Measurements from ENCODE around the gene AMOTL1. TPM values are rescaled to one million over a fixed set of nuclear protein-coding genes. Genes with fewer than 3 reads are reported as not detected.

Gene AMOTL1
- total RNA-seq, 1 donor from 2014 or later: 32.6 TPM

DNA sequence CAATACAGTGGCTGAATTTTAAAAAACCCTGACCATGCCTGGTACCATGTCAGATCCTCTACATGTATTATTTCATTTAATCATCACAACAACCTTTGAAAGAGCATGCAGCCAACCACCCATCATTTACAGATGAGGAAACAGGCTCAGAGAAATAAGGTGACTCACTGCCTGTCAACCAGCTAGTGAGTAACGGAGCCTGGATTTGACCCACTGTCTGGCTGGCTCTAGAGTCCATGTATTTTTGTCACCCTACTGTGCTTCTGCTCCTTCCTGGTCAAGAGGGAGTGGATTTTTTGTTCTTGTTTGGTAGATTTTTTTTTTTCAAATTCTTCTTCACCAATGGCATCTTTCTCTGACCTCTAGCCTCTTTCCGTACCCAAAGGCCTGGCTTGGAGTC is 127.8 kb downstream of the AMOTL1 start:
- DNase-seq (ENCODE audit: low spot score in 2 of 2): no peak
- TF ChIP-seq, protein P1, sequence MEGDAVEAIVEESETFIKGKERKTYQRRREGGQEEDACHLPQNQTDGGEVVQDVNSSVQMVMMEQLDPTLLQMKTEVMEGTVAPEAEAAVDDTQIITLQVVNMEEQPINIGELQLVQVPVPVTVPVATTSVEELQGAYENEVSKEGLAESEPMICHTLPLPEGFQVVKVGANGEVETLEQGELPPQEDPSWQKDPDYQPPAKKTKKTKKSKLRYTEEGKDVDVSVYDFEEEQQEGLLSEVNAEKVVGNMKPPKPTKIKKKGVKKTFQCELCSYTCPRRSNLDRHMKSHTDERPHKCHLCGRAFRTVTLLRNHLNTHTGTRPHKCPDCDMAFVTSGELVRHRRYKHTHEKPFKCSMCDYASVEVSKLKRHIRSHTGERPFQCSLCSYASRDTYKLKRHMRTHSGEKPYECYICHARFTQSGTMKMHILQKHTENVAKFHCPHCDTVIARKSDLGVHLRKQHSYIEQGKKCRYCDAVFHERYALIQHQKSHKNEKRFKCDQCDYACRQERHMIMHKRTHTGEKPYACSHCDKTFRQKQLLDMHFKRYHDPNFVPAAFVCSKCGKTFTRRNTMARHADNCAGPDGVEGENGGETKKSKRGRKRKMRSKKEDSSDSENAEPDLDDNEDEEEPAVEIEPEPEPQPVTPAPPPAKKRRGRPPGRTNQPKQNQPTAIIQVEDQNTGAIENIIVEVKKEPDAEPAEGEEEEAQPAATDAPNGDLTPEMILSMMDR (IDR thresholded peaks at IDR 0.05): no peak
- intact Hi-C loops (cut with DNase I): loop anchor here (2.0 kb wide), 1 partner anchor 273 kb away; no protein-coding TSS in a partner anchor
- no peak overlapping the region for H3K27ac ChIP-seq
- H3K9me3 ChIP-seq: peaks cover 29 to 37% of the 10 kb centered on the region in 2 donors
- H3K27me3 ChIP-seq: no peaks in the 10 kb centered on the region
- no peaks in the 10 kb centered on the region for H3K4me1 ChIP-seq
- no peak overlapping the region for H3K4me3 ChIP-seq
- peaks cover 8 to 14% of the 10 kb centered on the region in 2 donors for H3K36me3 ChIP-seq

DNA sequence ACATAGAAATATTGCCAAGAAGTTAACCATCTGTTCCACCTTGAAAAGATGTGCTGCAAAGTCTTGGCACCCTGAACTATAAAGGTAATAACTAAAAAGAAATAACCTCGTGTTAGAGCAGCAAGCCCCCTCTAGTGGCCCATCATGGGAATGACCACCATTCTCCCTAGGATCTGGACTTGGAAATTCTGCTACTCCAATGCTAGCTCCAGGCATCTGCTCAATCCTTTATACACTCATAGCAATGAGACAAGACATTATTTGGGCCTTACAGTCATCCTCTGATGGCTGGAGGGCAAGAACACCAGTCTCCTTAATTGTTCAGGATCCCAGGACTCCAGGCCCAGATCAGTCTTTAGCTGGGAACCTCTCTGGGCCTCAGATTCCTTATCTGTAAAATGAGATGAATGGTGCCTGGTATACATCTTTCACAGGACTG is 129.2 kb downstream of the AMOTL1 start:
- H3K4me1 ChIP-seq: no peaks in the 10 kb centered on the region
- no peak overlapping the region for H3K4me3 ChIP-seq
- H3K27ac ChIP-seq: no peak overlapping the region
- H3K27me3 ChIP-seq: no peaks in the 10 kb centered on the region
- peaks cover 20 to 33% of the 10 kb centered on the region in 2 donors for H3K9me3 ChIP-seq
- H3K36me3 ChIP-seq: peaks cover 8 to 14% of the 10 kb centered on the region in 2 donors
- TF ChIP-seq, protein P1 (IDR thresholded peaks at IDR 0.05): peak; percentile 56 to 85 (median 82)
- intact Hi-C loops (cut with DNase I): loop anchor here (2.0 kb wide), 1 partner anchor 275 kb away; no protein-coding TSS in a partner anchor
- no peak for DNase-seq (ENCODE audit: low spot score in 2 of 2)

DNA sequence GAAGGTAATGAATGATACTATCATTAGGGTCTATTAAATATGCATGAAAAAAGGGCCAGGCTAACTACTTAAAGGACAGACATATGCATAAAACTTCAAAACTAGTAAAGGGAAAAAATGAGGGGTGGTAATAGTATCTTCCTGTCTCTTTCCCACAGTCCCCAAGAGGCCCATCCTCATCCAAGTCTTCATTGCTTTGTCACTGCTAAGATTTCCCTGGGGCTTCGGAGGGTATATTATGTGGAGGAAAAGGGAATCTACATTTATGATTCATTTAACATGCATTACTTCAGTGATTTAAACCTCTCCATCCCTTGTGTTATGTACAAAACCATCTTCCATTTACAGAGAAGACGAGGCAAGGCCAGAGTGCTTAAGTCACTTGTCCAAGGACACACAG is 139.1 kb downstream of the AMOTL1 start:
- no peak for DNase-seq (ENCODE audit: low spot score in 2 of 2)
- H3K4me3 ChIP-seq: no peak overlapping the region
- intact Hi-C loops (cut with DNase I): no loop called here
- TF ChIP-seq, protein P1 (IDR thresholded peaks at IDR 0.05): no peak
- H3K27ac ChIP-seq: no peak overlapping the region
- H3K9me3 ChIP-seq: peaks cover 0 to 7% of the 10 kb centered on the region in 2 donors
- no peaks in the 10 kb centered on the region for H3K36me3 ChIP-seq
- H3K27me3 ChIP-seq: no peaks in the 10 kb centered on the region
- H3K4me1 ChIP-seq: no peaks in the 10 kb centered on the region

DNA sequence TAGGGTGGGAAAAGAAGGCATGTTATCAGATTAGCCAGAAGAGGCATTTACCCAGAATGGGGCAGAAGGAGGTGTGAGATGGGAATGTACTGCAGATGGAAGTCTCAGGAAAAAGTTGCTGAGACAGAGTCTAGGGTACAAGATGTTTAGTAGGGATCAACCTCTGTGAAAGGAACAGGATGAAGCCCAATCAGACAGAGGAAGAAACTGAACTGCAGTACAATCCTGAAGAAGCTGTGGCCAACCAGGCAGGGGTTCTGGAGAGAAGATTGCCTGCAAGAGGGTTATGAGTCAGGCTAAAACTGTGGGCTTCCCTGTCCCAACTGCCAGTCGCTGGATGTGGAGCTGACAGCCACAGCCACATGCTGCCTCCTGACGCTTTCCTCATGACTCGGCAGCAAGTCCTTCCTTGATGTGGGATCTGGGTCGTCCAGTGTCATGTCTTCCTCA is 141.2 kb downstream of the AMOTL1 start:
- no peaks in the 10 kb centered on the region for H3K4me1 ChIP-seq
- H3K27me3 ChIP-seq: no peaks in the 10 kb centered on the region
- DNase-seq (ENCODE audit: low spot score in 2 of 2): no peak
- intact Hi-C loops (cut with DNase I): no loop called here
- H3K4me3 ChIP-seq: no peak overlapping the region
- no peak overlapping the region for H3K27ac ChIP-seq
- no peaks in the 10 kb centered on the region for H3K9me3 ChIP-seq
- TF ChIP-seq, protein P1 (IDR thresholded peaks at IDR 0.05): no peak
- no peaks in the 10 kb centered on the region for H3K36me3 ChIP-seq

DNA sequence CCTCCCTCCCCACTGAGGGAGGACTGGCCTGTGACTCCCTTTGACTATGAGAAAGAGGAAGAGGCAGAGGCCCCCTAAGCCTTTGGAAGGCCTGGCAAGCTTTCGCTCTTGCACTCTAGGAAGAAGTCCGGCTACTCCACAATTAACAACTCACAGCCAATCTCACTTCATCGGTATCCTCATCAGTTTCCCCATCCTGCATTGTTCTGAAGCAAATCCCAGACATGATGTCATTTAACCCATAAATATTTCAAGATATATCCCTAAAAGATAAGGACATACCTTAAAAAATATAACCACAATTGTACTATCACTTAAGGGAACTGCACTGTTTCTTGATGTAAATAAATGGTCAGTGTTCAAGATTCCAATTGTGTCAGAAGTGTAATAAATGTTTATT is 142.1 kb downstream of the AMOTL1 start:
- Histone ChIP-seq H3K27me3 (no peaks in the 10 kb centered on the region), H3K4me3 (no peak overlapping the region), H3K9me3 (no peaks in the 10 kb centered on the region), H3K36me3 (no peaks in the 10 kb centered on the region), H3K27ac (no peak overlapping the region), H3K4me1 (no peaks in the 10 kb centered on the region)
- TF ChIP-seq, protein P1 (IDR thresholded peaks at IDR 0.05): no peak
- no peak for DNase-seq (ENCODE audit: low spot score in 2 of 2)
- intact Hi-C loops (cut with DNase I): no loop called here

DNA sequence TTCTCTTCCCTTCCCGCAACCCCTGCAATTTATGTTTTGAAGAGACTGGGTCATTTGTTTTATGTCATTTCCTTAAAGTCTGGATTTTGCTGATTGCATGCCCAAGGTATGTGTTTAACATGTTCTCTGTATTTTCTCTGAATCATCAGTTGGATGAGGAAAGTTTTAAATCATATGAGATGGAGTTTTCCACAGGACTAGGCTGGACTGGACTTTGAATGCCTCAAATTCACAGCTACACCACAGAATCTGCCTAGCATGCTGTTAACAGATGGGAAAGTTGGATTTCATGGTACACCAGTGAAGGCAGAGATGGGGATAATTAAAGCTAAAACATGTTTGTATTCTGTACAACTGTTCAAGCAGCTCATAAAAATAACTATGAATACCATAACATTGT is 142.6 kb downstream of the AMOTL1 start:
- no peak for DNase-seq (ENCODE audit: low spot score in 2 of 2)
- Histone ChIP-seq H3K4me3 (no peak overlapping the region), H3K27ac (no peak overlapping the region), H3K36me3 (no peaks in the 10 kb centered on the region), H3K4me1 (no peaks in the 10 kb centered on the region), H3K9me3 (no peaks in the 10 kb centered on the region), H3K27me3 (no peaks in the 10 kb centered on the region)
- TF ChIP-seq, protein P1 (IDR thresholded peaks at IDR 0.05): no peak
- intact Hi-C loops (cut with DNase I): no loop called here
